GM21825 (cell line): Measurements from ENCODE around the gene PARM1.

Source experiments
- ATAC-seq: cut with Tn5 transposase; IDR thresholded peaks from one replicate; pipeline ENCODE4 v1.9.1; 2021; ENCODE audit warnings: mild to moderate bottlenecking, moderate library complexity; ENCODE audit not compliant: unreplicated experiment

PARM1 gene

GRCh38 chr4:75028196-75028854 lies 95.4 kb downstream of the PARM1 start:
- no peak for ATAC-seq

DNA sequence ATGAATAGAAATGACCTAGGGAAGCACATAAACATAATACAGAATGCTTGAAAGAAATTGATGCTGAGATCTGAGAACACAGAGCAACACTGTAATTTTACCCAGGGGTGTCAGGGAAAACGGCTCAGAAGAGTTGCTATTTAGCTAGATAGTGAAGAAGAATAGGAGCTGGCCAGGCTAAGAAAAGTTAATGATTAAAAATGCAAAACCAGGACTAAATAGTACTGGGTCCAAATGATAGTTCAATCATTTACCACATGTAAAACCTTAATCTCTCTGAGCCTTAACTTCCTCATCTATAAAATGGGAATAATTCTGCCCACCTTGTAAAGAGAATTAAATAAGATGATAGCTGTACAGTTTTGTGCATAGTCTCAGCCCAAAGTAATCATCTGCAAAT lies 97.1 kb downstream of the PARM1 start:
- no peak for ATAC-seq

DNA sequence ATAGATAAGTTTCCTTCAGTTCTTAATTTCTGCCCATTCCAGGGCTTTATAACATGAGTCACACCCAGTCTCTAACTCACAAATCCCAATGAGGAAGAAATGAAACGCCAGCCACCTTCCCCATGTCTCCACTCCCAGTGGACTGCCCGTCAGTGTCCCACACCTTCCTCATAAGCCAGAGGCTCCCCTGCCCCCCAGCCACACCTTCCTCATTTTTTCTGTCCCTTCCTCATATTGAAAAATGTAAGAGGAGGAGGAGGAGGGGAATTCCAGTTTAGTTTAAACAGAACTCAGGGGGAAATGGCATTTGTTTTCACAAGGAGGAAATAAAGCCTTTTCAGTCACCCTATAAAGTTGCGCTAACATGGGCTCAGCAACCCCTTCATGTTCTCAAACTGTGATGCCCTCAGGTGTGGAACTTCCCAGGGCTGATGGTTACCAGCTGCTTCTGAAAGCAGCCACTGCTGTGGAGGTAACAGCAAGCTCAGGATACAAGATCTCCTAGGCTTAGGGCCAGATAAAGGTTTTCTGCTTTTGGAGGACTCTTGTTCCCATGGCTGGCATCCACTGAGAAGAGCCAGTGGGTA lies 97.8 kb downstream of the PARM1 start:
- no peak for ATAC-seq

DNA sequence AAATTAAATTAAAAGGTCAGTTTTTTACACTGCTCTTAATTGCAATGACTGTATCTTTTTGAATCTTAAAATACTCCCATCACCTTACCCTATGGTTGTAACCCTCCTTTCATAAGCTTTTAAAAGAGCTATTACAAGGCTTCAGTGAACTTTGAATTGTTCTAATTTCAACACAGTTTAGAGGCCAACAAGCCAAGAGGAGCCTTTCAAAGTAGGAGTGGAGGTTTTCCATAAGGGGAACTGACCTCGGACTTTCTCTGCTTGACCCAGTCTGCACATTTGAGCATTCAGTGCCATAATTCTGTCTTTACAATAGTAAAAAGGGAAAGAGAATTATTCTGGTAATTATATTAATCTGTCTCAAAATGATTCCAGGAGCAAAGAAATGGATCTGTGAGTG lies 98.9 kb downstream of the PARM1 start:
- no peak for ATAC-seq

- ATAC-seq: no peak
These were observed 101.6 kb downstream of the PARM1 start for GRCh38 chr4:75034523-75034922.

DNA sequence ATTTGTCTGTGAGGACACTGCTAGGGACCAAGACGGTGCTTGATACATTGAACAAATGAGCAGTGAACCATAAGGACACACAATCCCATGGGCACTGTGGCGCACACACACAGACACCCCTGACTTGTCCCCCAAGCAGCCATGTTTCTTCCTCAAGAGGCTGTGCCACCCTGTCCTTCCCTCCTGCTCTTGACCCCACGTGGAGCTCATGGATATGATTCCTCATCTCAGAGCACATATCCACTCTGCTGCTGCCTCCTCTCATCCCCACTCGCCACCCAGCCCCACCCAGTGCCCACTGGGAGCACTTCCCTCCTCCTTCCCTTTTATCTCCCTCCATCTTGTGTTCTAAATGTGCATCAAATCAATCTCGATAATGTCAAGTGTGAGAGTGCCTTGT lies 102.4 kb downstream of the PARM1 start:
- ATAC-seq: no peak

DNA sequence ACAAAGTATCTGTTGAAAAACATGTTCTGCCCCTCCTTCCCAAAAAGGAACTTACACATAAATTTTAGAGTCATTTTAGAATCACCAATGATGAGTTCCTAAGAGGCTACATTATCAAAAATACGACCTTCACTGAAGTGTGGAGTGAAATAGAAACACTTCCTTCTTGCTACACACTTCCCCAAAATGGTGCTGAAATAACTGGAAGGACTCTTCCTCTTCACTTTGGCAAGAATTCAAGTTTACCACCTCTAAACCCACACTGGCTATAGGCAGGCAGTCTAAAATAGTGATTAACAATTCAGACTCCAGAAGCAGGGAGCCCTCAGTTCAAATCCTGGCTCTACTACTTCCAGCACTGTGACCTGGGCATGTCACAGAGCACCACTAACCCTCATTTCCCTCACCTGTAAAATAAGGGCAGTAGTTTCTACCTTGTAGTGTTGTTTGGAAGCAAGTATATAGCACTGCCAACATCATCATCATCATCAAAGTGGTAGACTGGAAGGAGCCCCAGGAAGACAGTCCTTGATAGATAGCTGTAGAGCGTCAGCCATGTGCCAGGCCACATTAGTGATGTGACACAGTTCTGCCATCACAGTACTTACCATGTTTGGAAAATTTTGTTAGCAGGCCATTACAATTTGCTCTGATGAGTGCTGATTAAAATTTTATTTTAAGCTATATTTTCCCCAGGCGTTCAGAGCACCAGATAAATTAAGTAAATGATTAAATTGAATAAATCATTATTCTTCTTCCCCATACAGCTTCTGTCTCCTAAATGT lies 103.3 kb downstream of the PARM1 start:
- ATAC-seq: no peak

GRCh38 chr4:75037252-75037651 lies 104.3 kb downstream of the PARM1 start:
- ATAC-seq: no peak

GRCh38 chr4:75038376-75038775 lies 105.5 kb downstream of the PARM1 start:
- no peak for ATAC-seq

GRCh38 chr4:75040703-75041102 lies 107.8 kb downstream of the PARM1 start:
- ATAC-seq: no peak

- ATAC-seq: no peak
These were observed 109.8 kb downstream of the PARM1 start for GRCh38 chr4:75042601-75043208.

- no peak for ATAC-seq
These were observed 113.3 kb downstream of the PARM1 start for GRCh38 chr4:75046226-75046625.

DNA sequence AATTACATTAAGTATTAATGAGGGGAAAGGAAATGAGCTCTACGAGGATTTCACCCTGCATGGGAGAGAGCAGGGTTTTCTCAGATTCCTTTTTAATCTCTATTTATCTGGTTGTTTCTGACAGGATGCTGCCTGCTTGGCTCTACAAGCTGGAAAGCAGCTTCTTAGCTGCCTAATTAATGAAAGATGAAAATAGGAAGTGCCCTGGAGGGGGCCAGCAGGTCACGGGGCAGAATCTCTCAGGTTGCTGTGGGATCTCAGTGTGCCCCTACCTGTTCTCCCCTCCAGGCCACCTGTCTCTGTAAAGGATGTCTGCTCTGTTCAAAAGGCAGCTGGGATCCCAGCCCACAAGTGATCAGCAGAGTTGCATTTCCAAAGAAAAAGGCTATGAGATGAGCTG lies 113.7 kb downstream of the PARM1 start:
- no peak for ATAC-seq

DNA sequence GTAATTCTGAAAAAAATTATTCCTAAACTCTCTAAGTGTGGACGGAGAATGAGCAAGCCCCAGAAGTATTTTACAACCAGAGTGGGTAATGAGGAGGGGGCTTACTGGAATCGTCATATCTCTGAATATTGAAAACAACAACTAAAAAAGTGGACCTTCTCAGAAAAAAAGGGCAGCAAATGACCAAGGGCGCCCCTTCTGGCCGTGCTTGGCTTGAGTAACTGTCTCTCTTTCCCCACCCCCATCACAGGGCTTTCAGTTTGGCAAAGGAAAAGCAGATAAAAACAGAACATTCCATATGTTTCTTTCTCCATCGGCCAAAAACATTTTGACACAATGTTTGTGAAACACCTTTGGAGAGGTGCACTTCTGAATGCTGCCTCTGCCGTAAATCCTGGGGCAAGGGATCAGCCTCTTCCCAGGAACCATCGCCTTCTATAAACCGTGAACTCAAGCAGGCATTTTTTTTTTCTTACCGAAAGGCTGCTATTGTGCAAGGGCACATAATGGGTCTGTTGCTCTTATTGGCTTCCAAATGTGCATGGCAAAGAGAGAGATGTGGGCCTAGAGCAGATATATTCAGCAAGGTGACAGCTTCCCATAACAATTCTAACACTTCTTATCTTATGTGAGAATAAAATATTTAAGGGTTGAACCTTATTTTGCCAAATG lies 115.4 kb downstream of the PARM1 start:
- no peak for ATAC-seq

DNA sequence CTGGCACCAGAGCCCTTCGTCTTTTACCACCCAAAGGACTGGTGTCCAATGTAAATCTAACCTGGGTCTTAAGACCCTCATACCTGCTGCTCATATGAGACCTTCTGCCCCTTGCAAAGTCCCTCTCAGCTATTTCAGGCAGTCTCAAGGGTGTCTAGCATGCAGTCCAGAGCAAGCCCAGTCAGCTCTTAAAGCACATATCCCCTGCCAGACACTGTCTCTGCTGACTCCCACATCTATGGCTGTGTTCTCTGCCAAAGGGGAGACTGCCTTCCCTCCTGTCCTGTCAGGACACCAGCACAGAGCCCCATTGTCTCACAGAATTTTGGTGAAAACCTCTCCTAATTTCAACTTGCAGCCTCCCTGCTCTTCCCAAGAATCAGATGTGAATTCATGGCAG lies 118.5 kb downstream of the PARM1 start:
- no peak for ATAC-seq

DNA sequence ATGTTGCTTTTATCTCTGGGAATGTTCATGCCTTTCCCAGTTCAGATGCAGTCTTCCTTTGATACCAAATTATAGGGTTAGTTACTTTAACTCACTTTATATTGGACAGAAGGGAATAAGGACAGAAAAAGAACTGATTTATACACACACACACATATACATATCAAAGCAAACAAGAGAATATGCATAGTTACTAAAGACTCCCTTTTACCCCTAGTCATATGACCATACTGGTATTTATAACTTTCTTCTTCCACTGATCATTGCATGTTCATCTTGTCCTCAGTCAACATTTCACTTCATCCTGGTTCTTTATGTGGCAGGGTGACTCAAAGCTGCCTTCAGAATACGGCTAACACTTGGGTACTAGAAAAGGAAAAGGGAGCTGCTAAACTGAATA lies 120.4 kb downstream of the PARM1 start:
- ATAC-seq: no peak

DNA sequence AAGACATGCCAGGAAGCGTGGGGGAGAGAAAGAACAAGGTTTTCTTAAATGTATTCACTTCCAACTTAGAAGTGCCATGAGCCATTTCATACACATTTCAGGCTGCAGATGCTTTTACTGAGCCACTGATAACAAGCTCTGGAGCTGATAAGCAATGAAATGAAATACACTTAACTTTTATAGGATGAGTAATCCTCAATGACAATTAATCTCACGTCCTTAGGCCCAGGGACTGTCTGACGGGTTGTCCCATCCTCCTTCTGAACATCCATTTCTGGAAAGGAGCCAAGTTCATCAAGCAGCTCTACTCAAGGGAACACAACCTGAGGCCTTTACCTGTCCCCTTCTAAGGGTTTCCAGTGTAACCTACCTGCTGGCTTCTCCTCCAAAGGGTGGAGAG lies 121.2 kb downstream of the PARM1 start:
- no peak for ATAC-seq

GRCh38 chr4:75056277-75056676 lies 123.4 kb downstream of the PARM1 start:
- no peak for ATAC-seq

GRCh38 chr4:75057369-75057768 lies 124.5 kb downstream of the PARM1 start:
- ATAC-seq: no peak

- no peak for ATAC-seq
These were observed 125.6 kb downstream of the PARM1 start for GRCh38 chr4:75058486-75058885.

DNA sequence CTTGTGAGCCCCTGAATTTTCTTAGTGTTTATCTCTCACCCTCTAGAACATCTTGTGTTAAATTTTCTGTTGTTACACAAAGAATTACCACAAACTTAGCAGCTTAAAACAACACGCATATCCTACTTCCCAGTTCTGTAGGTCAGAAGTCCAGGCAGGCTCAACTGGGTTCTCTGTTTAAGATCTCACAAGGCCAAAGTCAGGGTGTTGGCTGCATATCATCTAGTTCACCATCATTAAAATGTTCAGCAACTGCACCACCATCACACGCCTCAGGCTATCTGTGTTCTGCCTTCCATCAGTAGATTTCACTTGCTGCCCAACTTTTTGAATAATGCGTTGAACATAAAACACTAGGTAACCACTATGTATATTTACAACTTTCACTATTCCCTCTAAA lies 130.5 kb downstream of the PARM1 start:
- ATAC-seq: no peak
